Measurements from ENCODE around the gene ROR1. TPM values are rescaled to one million over a fixed set of nuclear protein-coding genes. Genes with fewer than 3 reads are reported as not detected.

The ROR1 gene
- total RNA-seq, 1 experiment from 2014 or later: 2.5 TPM

- no peak for DNase-seq (ENCODE audit: low read depth)
These were observed 239.6 kb downstream of the ROR1 start for GRCh38 chr1:64013395-64013794.

- peak; percentile 83 for DNase-seq (ENCODE audit: low read depth)
These were observed 246.0 kb downstream of the ROR1 start for GRCh38 chr1:64019818-64020217.

- DNase-seq (ENCODE audit: low read depth): no peak
These were observed 247.2 kb downstream of the ROR1 start for GRCh38 chr1:64021066-64021465.

- no peak for DNase-seq (ENCODE audit: low read depth)
These were observed 251.2 kb downstream of the ROR1 start for GRCh38 chr1:64025051-64025450.

- DNase-seq (ENCODE audit: low read depth): no peak
These were observed 255.2 kb downstream of the ROR1 start for GRCh38 chr1:64029037-64029436.

GRCh38 chr1:64030411-64030810, 256.6 kb downstream of the ROR1 start:
- DNase-seq (ENCODE audit: low read depth): no peak

- peak; percentile 9 for DNase-seq (ENCODE audit: low read depth)
These were observed 257.4 kb downstream of the ROR1 start for GRCh38 chr1:64031236-64031635.

GRCh38 chr1:64033667-64034220, 259.9 kb downstream of the ROR1 start:
- DNase-seq (ENCODE audit: low read depth): no peak

- DNase-seq (ENCODE audit: low read depth): no peak
These were observed 262.7 kb downstream of the ROR1 start for GRCh38 chr1:64036549-64036948.

- peak; percentile 4 for DNase-seq (ENCODE audit: low read depth)
These were observed 264.3 kb downstream of the ROR1 start for GRCh38 chr1:64038119-64038518.

GRCh38 chr1:64038965-64039364, 265.1 kb downstream of the ROR1 start:
- DNase-seq (ENCODE audit: low read depth): peak; percentile 20

- DNase-seq (ENCODE audit: low read depth): peak; percentile 99
These were observed 265.6 kb downstream of the ROR1 start for GRCh38 chr1:64039390-64039926.

GRCh38 chr1:64041371-64042131, 267.7 kb downstream of the ROR1 start:
- peak; percentile 77 for DNase-seq (ENCODE audit: low read depth)

- DNase-seq (ENCODE audit: low read depth): peak; percentile 90
These were observed 268.7 kb downstream of the ROR1 start for GRCh38 chr1:64042331-64043100.

GRCh38 chr1:64043288-64043687, 269.5 kb downstream of the ROR1 start:
- peak; percentile 43 for DNase-seq (ENCODE audit: low read depth)

GRCh38 chr1:64043976-64044375, 270.2 kb downstream of the ROR1 start:
- DNase-seq (ENCODE audit: low read depth): peak; percentile 96

- no peak for DNase-seq (ENCODE audit: low read depth)
These were observed 272.4 kb downstream of the ROR1 start for GRCh38 chr1:64046243-64046642.

GRCh38 chr1:64046891-64047290, 273.1 kb downstream of the ROR1 start:
- DNase-seq (ENCODE audit: low read depth): peak; percentile 7

- DNase-seq (ENCODE audit: low read depth): no peak
These were observed 273.8 kb downstream of the ROR1 start for GRCh38 chr1:64047549-64047996.

- no peak for DNase-seq (ENCODE audit: low read depth)
These were observed 276.2 kb downstream of the ROR1 start for GRCh38 chr1:64049900-64050540.

GRCh38 chr1:64050601-64051000, 276.8 kb downstream of the ROR1 start:
- DNase-seq (ENCODE audit: low read depth): no peak

GRCh38 chr1:64051796-64052195, 278.0 kb downstream of the ROR1 start:
- no peak for DNase-seq (ENCODE audit: low read depth)

Data from M059J (cell line).